Gastroesophageal sphincter (tissue), 3 donors: ENCODE measurements around the gene EVPL.

Experiments used
- EP300 ChIP-seq: sonication (generic); formaldehyde crosslinking; IDR thresholded peaks from one replicate; pipeline ENCODE4 v1.6.1; 2017; ENCODE audit warnings: antibody characterized with exemption, mild to moderate bottlenecking
- POLR2A ChIP-seq, 2 donors: fragments of 450-650 bp; IDR thresholded peaks; one replicate each; pipeline ENCODE4 v1.6.1; 2017; ENCODE audit warnings: antibody characterized with exemption in 2 of 2, mild to moderate bottlenecking in 2 of 2, moderate library complexity in 1 of 2
- POLR2AphosphoS5 ChIP-seq: sonication (generic); formaldehyde crosslinking; IDR thresholded peaks from one replicate; pipeline ENCODE4 v1.6.1; 2017; ENCODE audit warnings: antibody characterized with exemption
- TF ChIP-seq, protein P1 (sequence below), 4 experiments: fragments of 200-600 bp in 2 of 4; fragments of 450-650 bp in 2 of 4; sonication (generic) in 1 of 4; IDR thresholded peaks; one replicate each; pipeline ENCODE4 v1.5.1; 2017 to 2019; ENCODE audit warnings: antibody characterized with exemption in 4 of 4, mild to moderate bottlenecking in 2 of 4, moderate library complexity in 2 of 4

GRCh38 chr17:76002100-76002499 lies 25.0 kb downstream of the EVPL start:
- TF ChIP-seq, protein P1, sequence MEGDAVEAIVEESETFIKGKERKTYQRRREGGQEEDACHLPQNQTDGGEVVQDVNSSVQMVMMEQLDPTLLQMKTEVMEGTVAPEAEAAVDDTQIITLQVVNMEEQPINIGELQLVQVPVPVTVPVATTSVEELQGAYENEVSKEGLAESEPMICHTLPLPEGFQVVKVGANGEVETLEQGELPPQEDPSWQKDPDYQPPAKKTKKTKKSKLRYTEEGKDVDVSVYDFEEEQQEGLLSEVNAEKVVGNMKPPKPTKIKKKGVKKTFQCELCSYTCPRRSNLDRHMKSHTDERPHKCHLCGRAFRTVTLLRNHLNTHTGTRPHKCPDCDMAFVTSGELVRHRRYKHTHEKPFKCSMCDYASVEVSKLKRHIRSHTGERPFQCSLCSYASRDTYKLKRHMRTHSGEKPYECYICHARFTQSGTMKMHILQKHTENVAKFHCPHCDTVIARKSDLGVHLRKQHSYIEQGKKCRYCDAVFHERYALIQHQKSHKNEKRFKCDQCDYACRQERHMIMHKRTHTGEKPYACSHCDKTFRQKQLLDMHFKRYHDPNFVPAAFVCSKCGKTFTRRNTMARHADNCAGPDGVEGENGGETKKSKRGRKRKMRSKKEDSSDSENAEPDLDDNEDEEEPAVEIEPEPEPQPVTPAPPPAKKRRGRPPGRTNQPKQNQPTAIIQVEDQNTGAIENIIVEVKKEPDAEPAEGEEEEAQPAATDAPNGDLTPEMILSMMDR (IDR thresholded peaks at IDR 0.05): no peak
- no peak for TF ChIP-seq POLR2A (IDR thresholded peaks at IDR 0.05)
- TF ChIP-seq POLR2AphosphoS5: no peak
- TF ChIP-seq EP300: no peak
